MG63 (cell line): ENCODE results near the gene ZNG1A. TPM values are rescaled to one million over a fixed set of nuclear protein-coding genes. Genes with fewer than 3 reads are reported as not detected.
"Not testable (repeated sequence)": the region's sequence is repeated elsewhere in the genome, so short reads cannot be mapped to it uniquely, and the experiment has no call there.

Experiments
- DNase-seq: peaks from one replicate; pipeline ENCODE4 v3.0.0-alpha.2; 2020
- H3K27me3 ChIP-seq: fragments of 250-450 bp; sonication (Bioruptor Pico); 2 replicates; pipeline ENCODE4 v1.5.1; 2020; ENCODE audit warnings: mild to moderate bottlenecking, moderate library complexity
- H3K36me3 ChIP-seq: fragments of 250-450 bp; sonication (Bioruptor Pico); 2 replicates; pipeline ENCODE4 v1.5.1; 2020; ENCODE audit warnings: mild to moderate bottlenecking, moderate library complexity
- H3K4me3 ChIP-seq: fragments of 250-450 bp; sonication (Bioruptor Pico); 2 replicates; pipeline ENCODE4 v1.5.1; 2020; ENCODE audit warnings: mild to moderate bottlenecking, moderate library complexity
- H3K9me3 ChIP-seq: fragments of 250-450 bp; sonication (Bioruptor Pico); 2 replicates; pipeline ENCODE4 v1.5.1; 2020; ENCODE audit warnings: mild to moderate bottlenecking, moderate library complexity
- total RNA-seq: library from RNA; depleted of rRNA; stranded (reverse); fragments of >200 nt; shearing (Covaris generic); gene quantifications from 2 replicates; pipeline ENCODE4 v1.2.3, GENCODE V29; 2014; ENCODE audit warnings: low replicate concordance

Gene ZNG1A
- total RNA-seq, 1 experiment from 2014 or later: 12.3 TPM

GRCh38 chr9:112589-113467 is 66.0 kb downstream of the ZNG1A start:
- not testable (repeated sequence) for DNase-seq, H3K27me3 ChIP-seq, H3K36me3 ChIP-seq, H3K4me3 ChIP-seq, H3K9me3 ChIP-seq

DNA sequence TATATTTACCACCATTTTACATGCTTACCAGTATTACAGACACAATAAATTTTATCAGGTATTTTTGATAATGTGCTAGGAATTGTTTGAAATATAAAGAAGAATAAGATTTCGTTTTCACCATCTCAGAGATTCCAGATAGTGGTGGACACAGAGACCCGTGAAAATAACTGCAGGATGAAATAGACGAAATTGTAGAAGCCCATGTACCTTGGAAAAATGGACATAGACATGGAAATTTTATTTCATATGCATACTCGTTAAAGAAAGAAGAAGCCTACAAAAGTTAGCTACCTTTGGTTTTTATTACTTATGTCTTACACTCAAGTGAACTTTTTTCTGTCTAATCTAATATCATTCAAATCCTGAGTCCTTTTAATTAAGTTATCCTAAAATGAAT is 68.2 kb downstream of the ZNG1A start:
- not testable (repeated sequence) for H3K36me3 ChIP-seq, H3K4me3 ChIP-seq, H3K9me3 ChIP-seq, DNase-seq, H3K27me3 ChIP-seq

- H3K27me3 ChIP-seq, H3K4me3 ChIP-seq, H3K36me3 ChIP-seq, H3K9me3 ChIP-seq, DNase-seq: not testable (repeated sequence)
These were observed 69.3 kb downstream of the ZNG1A start for GRCh38 chr9:109540-109939.

DNA sequence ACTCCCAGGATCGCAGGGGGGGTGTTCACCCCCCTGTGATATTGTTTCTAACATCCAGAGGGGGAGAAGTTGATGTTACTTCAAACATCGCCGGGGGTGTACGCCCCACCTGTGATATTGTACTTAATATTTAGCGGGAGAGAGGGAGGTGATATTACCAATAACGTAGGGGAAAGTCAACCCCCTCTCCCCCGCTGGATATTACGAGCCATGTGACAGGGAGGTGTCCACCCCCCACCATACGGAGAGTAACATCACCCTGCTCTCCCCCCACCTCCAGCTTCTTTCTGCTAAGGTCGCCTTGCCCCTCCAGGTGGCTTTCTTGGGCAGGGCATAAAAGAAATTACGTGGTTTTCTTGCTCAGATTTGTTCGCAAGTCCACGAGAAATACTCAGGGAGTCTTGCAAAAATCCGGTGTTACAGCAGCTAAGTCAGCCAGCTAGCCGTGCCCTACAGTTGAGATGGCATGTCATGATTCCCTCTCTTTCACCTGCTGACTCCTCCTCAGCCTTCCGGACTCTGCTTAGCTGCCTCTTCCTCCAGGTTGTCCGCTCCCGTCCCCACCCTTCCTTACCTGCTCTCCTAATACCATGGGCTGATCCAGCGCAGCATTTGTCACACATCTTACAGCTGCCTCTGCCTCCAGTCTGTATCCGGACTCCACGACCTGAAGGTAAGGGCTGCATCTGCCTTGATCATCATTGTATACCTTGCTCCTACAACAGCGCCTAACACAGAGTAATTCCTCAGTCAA is 69.9 kb downstream of the ZNG1A start:
- not testable (repeated sequence) for H3K27me3 ChIP-seq, H3K4me3 ChIP-seq, DNase-seq, H3K36me3 ChIP-seq, H3K9me3 ChIP-seq

GRCh38 chr9:105991-106390 is 72.9 kb downstream of the ZNG1A start:
- not testable (repeated sequence) for H3K36me3 ChIP-seq, H3K9me3 ChIP-seq, H3K27me3 ChIP-seq, H3K4me3 ChIP-seq, DNase-seq

DNA sequence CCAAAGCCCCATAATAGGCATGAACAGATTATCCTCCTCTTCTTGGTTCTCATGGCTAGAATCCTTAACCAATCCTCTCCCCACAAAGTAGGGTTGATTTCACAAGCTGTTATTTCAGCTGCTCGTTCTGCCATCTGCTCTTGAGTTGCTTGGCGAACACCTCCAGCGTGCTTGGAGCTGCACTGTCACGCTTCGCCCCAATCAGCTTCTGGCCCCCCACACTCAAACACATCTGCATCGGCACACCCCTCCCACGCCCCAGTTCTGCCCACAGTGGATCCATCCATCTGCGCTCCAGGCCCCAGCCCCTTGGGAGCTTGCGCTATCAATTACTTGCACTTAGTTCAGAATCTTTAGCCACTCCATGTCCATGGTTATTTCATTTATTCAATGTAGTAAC is 78.4 kb downstream of the ZNG1A start:
- H3K4me3 ChIP-seq, H3K9me3 ChIP-seq, H3K27me3 ChIP-seq, DNase-seq, H3K36me3 ChIP-seq: not testable (repeated sequence)

- not testable (repeated sequence) for H3K9me3 ChIP-seq, DNase-seq, H3K4me3 ChIP-seq, H3K36me3 ChIP-seq, H3K27me3 ChIP-seq
These were observed 79.0 kb downstream of the ZNG1A start for GRCh38 chr9:99867-100266.

GRCh38 chr9:98775-99174 is 80.1 kb downstream of the ZNG1A start:
- H3K4me3 ChIP-seq, H3K9me3 ChIP-seq, H3K36me3 ChIP-seq, H3K27me3 ChIP-seq, DNase-seq: not testable (repeated sequence)

DNA sequence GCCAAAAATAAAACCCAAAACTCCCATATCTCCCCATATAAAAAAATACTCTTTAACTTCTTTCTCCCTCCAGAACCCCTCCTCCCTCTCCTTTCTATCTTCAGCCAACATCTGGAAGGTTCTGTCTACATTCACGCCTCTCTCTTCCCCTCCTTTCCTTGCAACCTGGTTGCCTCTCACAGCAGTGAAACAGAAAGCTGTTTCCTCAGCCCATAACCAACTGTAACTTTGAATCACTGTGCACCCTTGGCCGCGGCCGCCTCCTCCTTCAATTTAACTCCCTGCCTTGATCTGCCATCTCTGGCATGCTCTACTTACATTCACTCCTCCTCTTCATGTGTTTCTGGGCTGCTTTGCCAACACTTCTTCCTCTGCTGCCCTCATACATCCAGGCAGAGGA is 83.9 kb downstream of the ZNG1A start:
- H3K36me3 ChIP-seq, H3K9me3 ChIP-seq, DNase-seq, H3K4me3 ChIP-seq, H3K27me3 ChIP-seq: not testable (repeated sequence)

GRCh38 chr9:94323-94722 is 84.5 kb downstream of the ZNG1A start:
- not testable (repeated sequence) for H3K36me3 ChIP-seq, DNase-seq, H3K4me3 ChIP-seq, H3K9me3 ChIP-seq, H3K27me3 ChIP-seq

DNA sequence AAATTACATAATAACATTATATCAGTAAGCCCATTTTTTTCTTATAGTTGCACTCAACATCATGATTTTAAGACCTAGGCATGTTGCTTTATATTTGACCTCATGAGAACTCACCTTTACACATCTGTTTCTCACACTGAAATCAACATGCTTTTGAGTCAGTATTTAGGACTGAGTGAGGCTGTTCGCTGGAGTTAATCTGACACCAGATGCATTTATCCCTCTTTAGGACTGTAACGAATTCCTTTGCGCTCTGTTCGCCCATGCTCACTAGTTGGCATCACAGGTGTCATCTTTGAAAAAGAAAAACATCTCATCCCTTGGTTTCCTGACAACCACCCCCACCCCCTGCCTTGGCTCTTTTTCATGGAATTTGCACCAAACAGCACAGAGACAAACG is 84.9 kb downstream of the ZNG1A start:
- DNase-seq, H3K27me3 ChIP-seq, H3K36me3 ChIP-seq, H3K4me3 ChIP-seq, H3K9me3 ChIP-seq: not testable (repeated sequence)

DNA sequence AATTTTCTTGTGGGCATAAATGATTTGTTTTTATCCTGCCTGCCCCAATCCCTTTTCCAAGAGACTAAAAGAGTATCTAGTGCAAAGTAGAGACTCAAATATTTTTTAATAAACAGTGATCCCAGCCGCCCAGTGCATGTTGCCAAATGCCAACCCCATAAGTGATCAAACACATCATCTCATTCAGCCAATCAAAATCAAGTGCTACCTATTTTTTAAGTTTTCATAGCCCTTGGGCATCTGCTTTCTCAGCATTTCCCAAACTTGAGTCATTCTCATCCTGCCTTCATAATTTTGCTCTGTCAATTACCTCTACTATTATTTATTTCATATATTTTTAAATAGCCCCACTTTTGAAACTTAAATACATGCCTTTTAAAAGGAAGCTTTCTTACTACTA is 88.0 kb downstream of the ZNG1A start:
- H3K36me3 ChIP-seq, DNase-seq, H3K4me3 ChIP-seq, H3K9me3 ChIP-seq, H3K27me3 ChIP-seq: not testable (repeated sequence)

GRCh38 chr9:88396-89037 is 90.3 kb downstream of the ZNG1A start:
- H3K4me3 ChIP-seq, H3K9me3 ChIP-seq, H3K27me3 ChIP-seq, H3K36me3 ChIP-seq, DNase-seq: not testable (repeated sequence)

- not testable (repeated sequence) for H3K4me3 ChIP-seq, DNase-seq, H3K36me3 ChIP-seq, H3K9me3 ChIP-seq, H3K27me3 ChIP-seq
These were observed 91.0 kb downstream of the ZNG1A start for GRCh38 chr9:87860-88259.

- H3K4me3 ChIP-seq, H3K9me3 ChIP-seq, H3K27me3 ChIP-seq, H3K36me3 ChIP-seq, DNase-seq: not testable (repeated sequence)
These were observed 91.8 kb downstream of the ZNG1A start for GRCh38 chr9:87105-87504.

GRCh38 chr9:86697-87096 is 92.2 kb downstream of the ZNG1A start:
- H3K9me3 ChIP-seq, H3K4me3 ChIP-seq, H3K27me3 ChIP-seq: not testable (repeated sequence)

DNA sequence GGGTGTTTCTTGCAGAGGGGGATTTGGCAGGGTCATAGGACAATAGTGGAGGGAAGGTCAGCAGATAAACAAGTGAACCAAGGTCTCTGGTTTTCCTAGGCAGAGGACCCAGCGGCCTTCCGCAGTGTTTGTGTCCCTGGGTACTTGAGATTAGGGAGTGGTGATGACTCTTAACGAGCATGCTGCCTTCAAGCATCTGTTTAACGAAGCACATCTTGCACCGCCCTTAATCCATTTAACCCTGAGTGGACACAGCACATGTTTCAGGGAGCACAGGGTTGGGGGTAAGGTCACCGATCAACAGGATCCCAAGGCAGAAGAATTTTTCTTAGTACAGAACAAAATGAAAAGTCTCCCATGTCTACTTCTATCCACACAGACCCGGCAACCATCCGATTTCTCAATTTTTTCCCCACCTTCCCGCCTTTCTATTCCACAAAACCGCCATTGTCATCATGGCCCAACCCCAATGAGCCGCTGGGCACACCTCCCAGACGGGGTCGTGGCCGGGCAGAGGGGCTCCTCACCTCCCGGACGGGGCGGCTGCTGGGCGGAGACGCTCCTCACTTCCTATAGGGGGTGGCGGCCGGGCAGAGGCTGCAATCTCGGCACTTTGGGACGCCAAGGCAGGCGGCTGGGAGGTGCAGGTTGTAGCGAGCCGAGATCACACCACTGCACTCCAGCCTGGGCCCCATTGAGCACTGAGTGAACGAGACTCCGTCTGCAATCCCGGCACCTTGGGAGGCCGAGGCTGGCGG is 95.7 kb downstream of the ZNG1A start:
- H3K4me3 ChIP-seq, H3K9me3 ChIP-seq, H3K36me3 ChIP-seq, DNase-seq, H3K27me3 ChIP-seq: not testable (repeated sequence)

More at GRCh38 chr9:86697-87096, 92.2 kb downstream of the ZNG1A start:
- H3K36me3 ChIP-seq, DNase-seq: not testable (repeated sequence)
